IMR-90 (cell line): ENCODE results near the gene SSR3. TPM values are rescaled to one million over a fixed set of nuclear protein-coding genes. Genes with fewer than 3 reads are reported as not detected.

ENCODE experiments used
- ATAC-seq: fragments of 200-7000 bp; cut with Tn5 transposase; 2 replicates; pipeline ENCODE4 v1.9.1; 2020; ENCODE audit warnings: low read depth, mild to moderate bottlenecking, moderate library complexity
- BruUV-seq: library from RNA; stranded (reverse); fragments of 400-500 nt; replicated peaks from 2 replicates; lab custom pipeline; 2021; lab: Mats Ljungman, UMichigan
- CTCF ChIA-PET: fragments of 300-600 bp; formaldehyde crosslinking; extraction: SDS; loops from one replicate; lab custom pipeline; 2021; ENCODE audit warnings: antibody characterized with exemption; lab: Yijun Ruan, JAX
- POLR2A ChIA-PET: fragments of 300-600 bp; sonication (Branson Sonifier 250); formaldehyde crosslinking; loops from one replicate; lab custom pipeline; 2022; ENCODE audit warnings: antibody characterized with exemption; ENCODE audit not compliant: unreplicated experiment; lab: Charles Lee
- DNase-seq: peaks from one replicate; pipeline ENCODE4 v3.0.0; 2013
- H2AFZ ChIP-seq: replicated peaks from 2 replicates; pipeline ENCODE3; 2013; ENCODE audit warnings: low read length, mild to moderate bottlenecking; ENCODE audit not compliant: poor library complexity
- H2AK5ac ChIP-seq: 2 replicates; pipeline ENCODE4 v1.6.1; 2013; ENCODE audit warnings: low read depth, low read length, inconsistent platforms
- H2AK9ac ChIP-seq: replicated peaks from 2 replicates; pipeline ENCODE3; 2013; ENCODE audit warnings: mild to moderate bottlenecking, low read depth, low read length, moderate library complexity; ENCODE audit not compliant: poor library complexity
- H2BK120ac ChIP-seq: 2 replicates; pipeline ENCODE4 v1.6.1; 2013; ENCODE audit warnings: low read depth, low read length, inconsistent platforms
- H2BK15ac ChIP-seq: 3 replicates; pipeline ENCODE4 v1.6.1; 2013; ENCODE audit warnings: low read depth, low read length, inconsistent platforms
- H2BK20ac ChIP-seq: 2 replicates; pipeline ENCODE4 v1.6.1; 2013; ENCODE audit warnings: low read depth, mild to moderate bottlenecking, inconsistent platforms, low read length, moderate library complexity
- H2BK5ac ChIP-seq: 2 replicates; pipeline ENCODE4 v1.6.1; 2013; ENCODE audit warnings: mild to moderate bottlenecking, low read depth, low read length, inconsistent platforms; ENCODE audit not compliant: poor library complexity, severe bottlenecking
- H3K14ac ChIP-seq: replicated peaks from 2 replicates; pipeline ENCODE4 v1.6.1; 2013; ENCODE audit warnings: low read depth, low read length, inconsistent platforms
- H3K18ac ChIP-seq: 2 replicates; pipeline ENCODE4 v1.6.1; 2013; ENCODE audit warnings: low read depth, low read length, control low read depth
- H3K23ac ChIP-seq: 2 replicates; pipeline ENCODE4 v1.6.1; 2013; ENCODE audit warnings: low read depth, low read length, inconsistent platforms
- H3K27ac ChIP-seq: 2 replicates; pipeline ENCODE4 v1.5.1; 2013; ENCODE audit warnings: mild to moderate bottlenecking, control low read depth, low read length; ENCODE audit not compliant: insufficient read depth
- H3K27me3 ChIP-seq: 2 replicates; pipeline ENCODE4 v1.6.1; 2013; ENCODE audit warnings: low read length; ENCODE audit not compliant: control insufficient read depth, insufficient read depth
- H3K36me3 ChIP-seq: 2 replicates; pipeline ENCODE4 v1.6.1; 2013; ENCODE audit warnings: low read length, mixed read lengths; ENCODE audit not compliant: control insufficient read depth, insufficient read depth
- H3K4ac ChIP-seq: 2 replicates; pipeline ENCODE4 v1.6.1; 2013; ENCODE audit warnings: low read depth, low read length, inconsistent platforms
- H3K4me1 ChIP-seq: 2 replicates; pipeline ENCODE4 v1.6.1; 2013; ENCODE audit warnings: low read length, mixed read lengths; ENCODE audit not compliant: control insufficient read depth, insufficient read depth
- H3K4me2 ChIP-seq: 2 replicates; pipeline ENCODE4 v1.6.1; 2013; ENCODE audit warnings: low read depth, mild to moderate bottlenecking, control low read depth, low read length, moderate library complexity
- H3K4me3 ChIP-seq: 2 replicates; pipeline ENCODE4 v1.5.1; 2013; ENCODE audit warnings: low read depth, mild to moderate bottlenecking, control low read depth, low read length, moderate library complexity; ENCODE audit not compliant: insufficient read depth
- H3K56ac ChIP-seq: 2 replicates; pipeline ENCODE4 v1.6.1; 2013; ENCODE audit warnings: low read length, inconsistent platforms; ENCODE audit not compliant: insufficient read depth; ENCODE audit errors: extremely low read depth
- H3K79me1 ChIP-seq, 2 experiments: 2 replicates each; pipeline ENCODE4 v1.6.1; 2013; ENCODE audit warnings: low read length in 2 of 2, inconsistent platforms in 1 of 2, low read depth in 1 of 2
- H3K9ac ChIP-seq: 2 replicates; pipeline ENCODE4 v1.6.1; 2013; ENCODE audit warnings: low read depth, low read length, control low read depth
- H3K9me1 ChIP-seq: 2 replicates; pipeline ENCODE4 v1.6.1; 2013; ENCODE audit warnings: low read length, inconsistent platforms; ENCODE audit not compliant: insufficient read depth
- H3K9me3 ChIP-seq: 2 replicates; pipeline ENCODE4 v1.6.1; 2013; ENCODE audit warnings: low read length; ENCODE audit not compliant: control insufficient read depth, insufficient read depth
- H4K20me1 ChIP-seq: 2 replicates; pipeline ENCODE4 v1.6.1; 2013; ENCODE audit warnings: low read length, inconsistent platforms; ENCODE audit not compliant: insufficient read depth
- H4K5ac ChIP-seq: 2 replicates; pipeline ENCODE4 v1.6.1; 2013; ENCODE audit warnings: mild to moderate bottlenecking, low read depth, low read length, control low read depth
- H4K8ac ChIP-seq, 2 experiments: 2 replicates each; pipeline ENCODE4 v1.6.1; 2013; ENCODE audit warnings: low read depth in 2 of 2, low read length in 2 of 2, control low read depth in 1 of 2, inconsistent platforms in 1 of 2
- H4K91ac ChIP-seq: 2 replicates; pipeline ENCODE4 v1.6.1; 2013; ENCODE audit warnings: low read depth, low read length, inconsistent platforms; ENCODE audit not compliant: insufficient read depth
- CEBPB ChIP-seq: IDR thresholded peaks from 2 replicates; pipeline ENCODE4 v1.6.1; 2012; ENCODE audit warnings: low read depth, low read length, improper control_type of control experiment
- NFE2L2 ChIP-seq: fragments of 150-350 bp; IDR thresholded peaks from 2 replicates; pipeline ENCODE4 v1.6.1; 2016; ENCODE audit warnings: low read depth, mild to moderate bottlenecking, low read length
- POLR2A ChIP-seq: IDR thresholded peaks from 2 replicates; pipeline ENCODE4 v1.6.1; 2012; ENCODE audit warnings: mild to moderate bottlenecking, low read depth, low read length
- RAD21 ChIP-seq: IDR thresholded peaks from 2 replicates; pipeline ENCODE4 v1.6.1; 2012; ENCODE audit warnings: low read length, improper control_type of control experiment
- WGBS, 2 experiments: methylation state at CpG; one replicate each; pipeline versions ENCODE4 v1.1.5 to v1.1.7; 2013; ENCODE audit warnings: missing lambda C conversion rate in 2 of 2; ENCODE audit not compliant: insufficient read length in 1 of 2; ENCODE audit errors: extremely low coverage in 2 of 2; 5-methylcytosine and 5-hydroxymethylcytosine counted together
- dilution Hi-C: fragments of 300-500 bp; cut with HindIII; formaldehyde crosslinking; loops from one replicate; pipeline ENCODE4 v1.14.3; 2018; ENCODE audit warnings: low sequenced_read_pairs; ENCODE audit not compliant: unreplicated experiment
- in situ Hi-C: fragments of 300-500 bp; cut with MboI; formaldehyde crosslinking; loops from 3 replicates; pipeline ENCODE4 v1.14.3; 2019; ENCODE audit warnings: low sequenced_read_pairs, inconsistent platforms, mixed read lengths
- intact Hi-C: fragments of 100-400 bp; cut with micrococcal nuclease; formaldehyde crosslinking; loops from 2 replicates; pipeline ENCODE4 v1.10.0; 2022
- polyA plus RNA-seq, 3 experiments: library from polyadenylated mRNA; depleted of rRNA; stranded (reverse); fragments of >200 nt; gene quantifications; 2 replicates each; pipeline ENCODE4 v1.2.3, GENCODE V29; 2012; ENCODE audit warnings: low replicate concordance in 1 of 3
- total RNA-seq: library from RNA; depleted of rRNA; stranded (reverse); fragments of >200 nt; gene quantifications from 2 replicates; pipeline ENCODE4 v1.2.3, GENCODE V29; 2012

Gene SSR3
- total and polyA plus RNA-seq, 2 of the 4 experiments (the other 2 are of a cell fraction), result 246 to 608 TPM

GRCh38 chr3:156536524-156537316 is 18.2 kb downstream of the SSR3 start:
- Histone ChIP-seq H4K5ac (no peak overlapping the region), H2AFZ (no peak overlapping the region), H4K20me1 (peaks cover 25% of the 10 kb centered on the region), H3K18ac (no peak overlapping the region), H2AK9ac (no peak overlapping the region), H3K9me3 (no peaks in the 10 kb centered on the region), H2BK20ac (0 out of 2 replicates have a peak overlapping the region, but pooled peaks have one; percentile 4), H3K4me1 (peaks cover 18% of the 10 kb centered on the region), H2BK5ac (no peak overlapping the region), H3K9ac (no peak overlapping the region), H3K9me1 (peaks cover 18% of the 10 kb centered on the region), H3K4ac (no peak overlapping the region), H3K56ac (no peak overlapping the region), H2BK15ac (no peak overlapping the region), H3K14ac (no peak overlapping the region), H3K4me3 (no peak overlapping the region), H3K79me1 (peaks cover 6 to 29% of the 10 kb centered on the region in 2 experiments; a peak in 3 of 4 replicates), H3K27ac (no peak overlapping the region), H3K4me2 (no peak overlapping the region), H2AK5ac (no peak overlapping the region), H3K23ac (no peak overlapping the region), H4K8ac (no peak overlapping the region), H4K91ac (no peak overlapping the region), H3K36me3 (peaks cover 7% of the 10 kb centered on the region), H2BK120ac (no peak overlapping the region), H3K27me3 (no peaks in the 10 kb centered on the region)
- in situ Hi-C loops (loop anchor here (25.0 kb wide), 1 partner anchor 301 kb away; the partner anchor contains the start of gene LEKR1), dilution Hi-C loops (no loop called here), intact Hi-C loops (loop anchor here (5.0 kb wide), 2 partner anchors 281 to 551 kb away; no protein-coding TSS in a partner anchor)
- 83% methylated on average over 1 of the region's 6 CpGs; no CpG with 5 or more reads in 1 of the 2 experiments for WGBS, 2 experiments
- ChIA-PET CTCF (no interaction called here), POLR2A (interaction anchor here (0.6 to 1.0 kb wide), 3 partner anchors 10 to 618 kb away, joined by 3 to 14 read pairs (median 4); no protein-coding TSS in a partner anchor)
- TF ChIP-seq POLR2A (no peak), CEBPB (peak; percentile 85), NFE2L2 (no peak), RAD21 (no peak)
- DNase-seq (peak; percentile 60), ATAC-seq (no peak)
- BruUV-seq, result no TSS peak
